ENCODE results near the gene RIMS4.
A peak's percentile ranks its signal among the peaks of the same experiment; 100 is the strongest.

RIMS4 gene

DNA sequence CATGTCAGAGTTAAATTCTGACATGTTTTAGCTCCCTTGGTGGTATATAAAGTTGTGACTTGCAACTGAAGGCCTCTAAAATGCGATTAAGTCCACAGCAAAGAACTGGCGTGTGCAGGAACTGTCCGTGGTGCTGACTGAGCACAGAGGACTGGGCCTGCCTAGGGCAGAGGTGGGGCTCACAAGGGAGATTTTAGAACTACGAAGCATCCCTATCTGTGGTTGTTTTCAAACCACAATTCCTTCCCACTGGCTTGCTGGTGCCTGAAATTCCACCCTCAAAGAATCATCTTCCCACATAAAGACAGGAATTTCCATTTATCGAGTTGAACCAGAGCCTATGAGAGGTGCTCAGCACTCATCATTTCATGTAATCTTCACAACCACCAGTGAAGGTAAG lies 30.1 kb downstream of the RIMS4 start:
- DNase-seq: peak; percentile 64
- TF ChIP-seq EZH2phosphoT487 (IDR thresholded peaks at IDR 0.05; ENCODE audit: low read length) (no peak), EZH2 (optimal IDR thresholded peaks at IDR 0.05; ENCODE audit: low read depth, low read length) (no peak), CTCF (IDR thresholded peaks at IDR 0.05; ENCODE audit: low read length) (no peak)

GRCh38 chr20:44776980-44777379 lies 33.4 kb downstream of the RIMS4 start:
- DNase-seq: peak; percentile 35

More for the DNA sequence above, 30.1 kb downstream of the RIMS4 start:
- Histone ChIP-seq H3K9ac (ENCODE audit: low read length) (no peak overlapping the region), H3K79me2 (ENCODE audit: low read length) (no peaks in the 10 kb centered on the region), H3K9me2 (replicated peaks; ENCODE audit: insufficient read depth, low read length) (no peaks in the 10 kb centered on the region), H2AFZ (ENCODE audit: low read length) (no peak overlapping the region), H3K36me3 (replicated peaks; ENCODE audit: insufficient read depth, low read length) (no peaks in the 10 kb centered on the region), H3F3A (ENCODE audit: insufficient read depth, low read length) (no peaks in the 10 kb centered on the region), H4K20me1 (ENCODE audit: insufficient read depth, low read length) (no peaks in the 10 kb centered on the region), H3K4me2 (ENCODE audit: low read depth, low read length) (no peak overlapping the region), H3K27ac (ENCODE audit: low read length) (no peak overlapping the region), H3K9me3 (replicated peaks; ENCODE audit: insufficient read depth, low read length) (no peaks in the 10 kb centered on the region), H3K27me3 (replicated peaks; ENCODE audit: insufficient read depth, low read length) (peaks cover 32% of the 10 kb centered on the region), H3K4me3 (ENCODE audit: low read length) (no peak overlapping the region), H3K4me1 (ENCODE audit: low read length) (no peaks in the 10 kb centered on the region)

DNA sequence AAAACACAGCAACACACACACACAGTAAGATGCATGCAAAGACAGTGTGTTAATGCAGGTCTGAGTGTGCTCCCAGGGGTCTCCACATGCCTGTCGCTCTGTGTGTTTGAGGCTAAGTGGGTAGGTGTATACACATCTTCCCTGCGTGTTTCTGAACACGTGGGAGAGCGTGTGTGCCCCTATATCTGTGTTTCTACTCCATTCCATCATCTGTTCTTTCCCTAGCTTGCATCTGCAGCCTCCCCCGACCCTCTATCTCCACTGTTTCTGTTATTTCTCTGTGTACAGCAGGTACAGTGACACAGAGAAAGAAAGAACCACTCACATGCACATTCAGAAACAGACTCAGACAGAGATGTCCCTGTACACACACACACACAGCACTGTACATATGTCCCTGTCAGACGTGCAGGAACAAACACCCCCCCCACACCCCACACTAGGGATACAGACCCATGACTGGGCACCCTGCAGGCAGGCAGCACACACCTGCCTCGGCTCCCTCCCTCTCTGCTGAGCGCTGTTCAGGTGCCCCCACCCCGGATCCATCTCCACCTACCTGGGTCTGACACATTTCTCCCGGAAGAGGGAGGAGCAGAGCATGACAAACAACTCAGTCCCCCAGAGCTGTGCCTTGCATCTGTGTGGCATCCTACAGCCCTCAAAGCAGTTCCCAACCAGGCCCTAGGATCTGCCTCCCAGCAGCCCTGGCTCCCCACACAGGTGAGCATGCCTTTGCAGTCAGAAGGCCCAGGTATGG lies 37.1 kb downstream of the RIMS4 start:
- no peak overlapping the region for H3K9ac ChIP-seq (ENCODE audit: low read length)
- no peak overlapping the region for H3K4me2 ChIP-seq (ENCODE audit: low read depth, low read length)
- TF ChIP-seq EZH2phosphoT487 (IDR thresholded peaks at IDR 0.05; ENCODE audit: low read length) (no peak), EZH2 (optimal IDR thresholded peaks at IDR 0.05; ENCODE audit: low read depth, low read length) (no peak), CTCF (IDR thresholded peaks at IDR 0.05; ENCODE audit: low read length) (no peak)
- H3K79me2 ChIP-seq (ENCODE audit: low read length): no peaks in the 10 kb centered on the region
- H4K20me1 ChIP-seq (ENCODE audit: insufficient read depth, low read length): no peaks in the 10 kb centered on the region
- H3K9me3 ChIP-seq (replicated peaks; ENCODE audit: insufficient read depth, low read length): no peaks in the 10 kb centered on the region
- no peaks in the 10 kb centered on the region for H3K36me3 ChIP-seq (replicated peaks; ENCODE audit: insufficient read depth, low read length)
- peaks cover 73% of the 10 kb centered on the region for H3K27me3 ChIP-seq (replicated peaks; ENCODE audit: insufficient read depth, low read length)
- DNase-seq: no peak
- no peaks in the 10 kb centered on the region for H3K4me1 ChIP-seq (ENCODE audit: low read length)
- H3K27ac ChIP-seq (ENCODE audit: low read length): no peak overlapping the region
- H3F3A ChIP-seq (ENCODE audit: insufficient read depth, low read length): no peaks in the 10 kb centered on the region
- no peaks in the 10 kb centered on the region for H3K9me2 ChIP-seq (replicated peaks; ENCODE audit: insufficient read depth, low read length)
- no peak overlapping the region for H2AFZ ChIP-seq (ENCODE audit: low read length)
- H3K4me3 ChIP-seq (ENCODE audit: low read length): no peak overlapping the region

More at GRCh38 chr20:44776980-44777379, 33.4 kb downstream of the RIMS4 start:
- Histone ChIP-seq H3K27ac (ENCODE audit: low read length) (no peak overlapping the region), H3K9me2 (replicated peaks; ENCODE audit: insufficient read depth, low read length) (no peaks in the 10 kb centered on the region), H3K9ac (ENCODE audit: low read length) (no peak overlapping the region), H3K4me1 (ENCODE audit: low read length) (no peaks in the 10 kb centered on the region), H3K4me3 (ENCODE audit: low read length) (no peak overlapping the region), H3K4me2 (ENCODE audit: low read depth, low read length) (no peak overlapping the region), H3K27me3 (replicated peaks; ENCODE audit: insufficient read depth, low read length) (peaks cover 45% of the 10 kb centered on the region), H3K36me3 (replicated peaks; ENCODE audit: insufficient read depth, low read length) (no peaks in the 10 kb centered on the region), H3F3A (ENCODE audit: insufficient read depth, low read length) (no peaks in the 10 kb centered on the region), H3K9me3 (replicated peaks; ENCODE audit: insufficient read depth, low read length) (no peaks in the 10 kb centered on the region), H2AFZ (ENCODE audit: low read length) (no peak overlapping the region), H4K20me1 (ENCODE audit: insufficient read depth, low read length) (no peaks in the 10 kb centered on the region), H3K79me2 (ENCODE audit: low read length) (no peaks in the 10 kb centered on the region)
- TF ChIP-seq CTCF (IDR thresholded peaks at IDR 0.05; ENCODE audit: low read length) (no peak), EZH2 (optimal IDR thresholded peaks at IDR 0.05; ENCODE audit: low read depth, low read length) (no peak), EZH2phosphoT487 (IDR thresholded peaks at IDR 0.05; ENCODE audit: low read length) (no peak)

Measured in MM.1S (cell line).